Calu3 (cell line): ENCODE data around the gene UAP1L1. TPM values are rescaled to one million over a fixed set of nuclear protein-coding genes. Genes with fewer than 3 reads are reported as not detected.

ENCODE experiments used
- BruUV-seq: library from RNA; stranded (reverse); fragments of 400-500 nt; replicated peaks from 2 replicates; lab custom pipeline; 2021; lab: Mats Ljungman, UMichigan
- CTCF ChIA-PET: fragments of 300-600 bp; sonication (Branson Sonifier 250); formaldehyde crosslinking; loops from one replicate; lab custom pipeline; 2022; ENCODE audit warnings: antibody characterized with exemption; lab: Charles Lee
- DNase-seq: peaks from one replicate; pipeline ENCODE4 v3.0.0; 2022
- H3K27ac Mint-ChIP-seq: one replicate; pipeline ENCODE4 v1.8.0; 2022; ENCODE audit warnings: mixed read lengths; ENCODE audit not compliant: unreplicated experiment
- H3K27me3 Mint-ChIP-seq: one replicate; pipeline ENCODE4 v1.8.0; 2022; ENCODE audit warnings: mixed read lengths; ENCODE audit not compliant: unreplicated experiment
- H3K36me3 Mint-ChIP-seq: one replicate; pipeline ENCODE4 v1.8.0; 2022; ENCODE audit warnings: mild to moderate bottlenecking, moderate library complexity, mixed read lengths; ENCODE audit not compliant: insufficient read depth, unreplicated experiment
- H3K4me1 Mint-ChIP-seq: one replicate; pipeline ENCODE4 v1.8.0; 2022; ENCODE audit warnings: mild to moderate bottlenecking, low read depth, mixed read lengths; ENCODE audit not compliant: unreplicated experiment
- H3K4me3 Mint-ChIP-seq: one replicate; pipeline ENCODE4 v1.8.0; 2022; ENCODE audit warnings: mild to moderate bottlenecking, low read depth, moderate library complexity, mixed read lengths; ENCODE audit not compliant: unreplicated experiment
- H3K9me3 Mint-ChIP-seq: one replicate; pipeline ENCODE4 v1.8.0; 2022; ENCODE audit warnings: low read depth, mixed read lengths; ENCODE audit not compliant: unreplicated experiment
- intact Hi-C: fragments of 100-400 bp; cut with micrococcal nuclease; formaldehyde crosslinking; loops from one replicate; pipeline ENCODE4 v1.10.0; 2022; ENCODE audit not compliant: unreplicated experiment
- total RNA-seq: library from RNA; stranded (reverse); gene quantifications from 2 replicates; pipeline ENCODE4 v1.2.3, GENCODE V29; 2022
- TF ChIP-seq, protein P1 (sequence below): fragments of 200-600 bp; IDR thresholded peaks from one replicate; pipeline ENCODE4 v1.8.0; 2022; ENCODE audit warnings: antibody characterized with exemption; ENCODE audit not compliant: unreplicated experiment

Gene UAP1L1
- total RNA-seq, 1 experiment from 2014 or later: 9.1 TPM

DNA sequence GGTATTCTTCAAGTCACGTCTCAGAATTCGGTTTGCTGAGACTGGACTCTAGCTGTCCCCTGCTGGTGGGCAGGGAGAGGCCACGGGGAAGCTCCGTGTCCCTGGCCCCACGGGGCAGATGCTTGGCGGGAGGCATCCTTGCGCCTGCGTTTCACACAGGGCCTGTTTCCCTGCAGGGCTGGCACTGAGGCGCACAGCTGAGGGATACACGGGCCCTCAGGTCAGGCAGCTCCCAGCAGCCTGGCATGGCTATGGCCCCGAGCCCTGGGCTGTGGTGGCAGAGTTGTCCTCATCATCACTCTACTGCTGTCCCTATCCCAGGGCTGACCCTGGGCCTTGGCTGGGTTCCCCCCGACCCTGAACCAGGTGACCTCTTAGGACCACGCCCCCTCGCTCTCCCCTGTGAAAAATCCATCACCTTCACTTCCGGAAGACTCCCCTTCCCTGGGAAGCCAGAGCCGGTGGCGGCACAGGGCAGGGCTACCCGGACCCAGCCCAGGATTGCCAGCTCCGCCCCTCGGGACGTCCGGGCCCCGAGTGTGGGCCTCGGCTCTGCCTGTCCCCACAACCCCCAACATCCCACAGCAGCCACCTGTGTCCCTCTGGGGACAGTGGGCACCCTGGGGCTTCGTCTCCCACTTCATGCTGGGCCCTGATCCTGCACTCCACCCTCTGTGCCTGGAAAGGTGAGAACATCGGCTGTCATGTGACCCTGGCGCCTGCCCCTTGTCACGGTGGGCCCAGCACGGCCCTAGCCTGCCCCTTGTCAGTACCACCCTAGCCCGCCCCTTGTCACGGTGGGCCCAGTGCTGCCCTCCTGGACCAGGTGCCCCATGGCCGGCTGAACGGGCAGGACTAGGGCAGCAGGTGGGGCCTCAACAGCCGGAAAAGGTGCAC is 32.2 kb downstream of the UAP1L1 start:
- no peak overlapping the region for H3K27ac Mint-ChIP-seq
- peaks cover 18% of the 10 kb centered on the region for H3K36me3 Mint-ChIP-seq
- no peaks in the 10 kb centered on the region for H3K27me3 Mint-ChIP-seq
- H3K4me1 Mint-ChIP-seq: no peaks in the 10 kb centered on the region
- H3K9me3 Mint-ChIP-seq: no peaks in the 10 kb centered on the region
- intact Hi-C loops: no loop called here
- BruUV-seq: no TSS peak
- CTCF ChIA-PET: no interaction called here
- DNase-seq: no peak
- TF ChIP-seq, protein P1, sequence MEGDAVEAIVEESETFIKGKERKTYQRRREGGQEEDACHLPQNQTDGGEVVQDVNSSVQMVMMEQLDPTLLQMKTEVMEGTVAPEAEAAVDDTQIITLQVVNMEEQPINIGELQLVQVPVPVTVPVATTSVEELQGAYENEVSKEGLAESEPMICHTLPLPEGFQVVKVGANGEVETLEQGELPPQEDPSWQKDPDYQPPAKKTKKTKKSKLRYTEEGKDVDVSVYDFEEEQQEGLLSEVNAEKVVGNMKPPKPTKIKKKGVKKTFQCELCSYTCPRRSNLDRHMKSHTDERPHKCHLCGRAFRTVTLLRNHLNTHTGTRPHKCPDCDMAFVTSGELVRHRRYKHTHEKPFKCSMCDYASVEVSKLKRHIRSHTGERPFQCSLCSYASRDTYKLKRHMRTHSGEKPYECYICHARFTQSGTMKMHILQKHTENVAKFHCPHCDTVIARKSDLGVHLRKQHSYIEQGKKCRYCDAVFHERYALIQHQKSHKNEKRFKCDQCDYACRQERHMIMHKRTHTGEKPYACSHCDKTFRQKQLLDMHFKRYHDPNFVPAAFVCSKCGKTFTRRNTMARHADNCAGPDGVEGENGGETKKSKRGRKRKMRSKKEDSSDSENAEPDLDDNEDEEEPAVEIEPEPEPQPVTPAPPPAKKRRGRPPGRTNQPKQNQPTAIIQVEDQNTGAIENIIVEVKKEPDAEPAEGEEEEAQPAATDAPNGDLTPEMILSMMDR: no peak
- H3K4me3 Mint-ChIP-seq: no peak overlapping the region

GRCh38 chr9:137110147-137110910 is 33.0 kb downstream of the UAP1L1 start:
- no TSS peak for BruUV-seq
- Mint-ChIP-seq H3K4me3 (peak overlapping the region; percentile 17), H3K4me1 (no peaks in the 10 kb centered on the region), H3K36me3 (peaks cover 17% of the 10 kb centered on the region), H3K27ac (no peak overlapping the region), H3K9me3 (no peaks in the 10 kb centered on the region), H3K27me3 (no peaks in the 10 kb centered on the region)
- DNase-seq: no peak
- CTCF ChIA-PET: no interaction called here
- TF ChIP-seq, protein P1: no peak
- intact Hi-C loops: no loop called here

- Mint-ChIP-seq H3K36me3 (peaks cover 17% of the 10 kb centered on the region), H3K9me3 (no peaks in the 10 kb centered on the region), H3K4me3 (peak overlapping the region; percentile 17), H3K4me1 (no peaks in the 10 kb centered on the region), H3K27ac (no peak overlapping the region), H3K27me3 (no peaks in the 10 kb centered on the region)
- BruUV-seq: no TSS peak
- DNase-seq: no peak
- CTCF ChIA-PET: no interaction called here
- TF ChIP-seq, protein P1: no peak
- intact Hi-C loops: no loop called here
Observed at GRCh38 chr9:137110911-137111787, 33.8 kb downstream of the UAP1L1 start.
